Measurements from ENCODE around the gene LPGAT1. TPM values are rescaled to one million over a fixed set of nuclear protein-coding genes. Genes with fewer than 3 reads are reported as not detected.

Gene LPGAT1
- total and polyA plus RNA-seq, 2 of the 13 experiments (the other 11 are each of a cell fraction or from before 2014, with no cell fraction given): 12.1 to 48.3 TPM

DNA sequence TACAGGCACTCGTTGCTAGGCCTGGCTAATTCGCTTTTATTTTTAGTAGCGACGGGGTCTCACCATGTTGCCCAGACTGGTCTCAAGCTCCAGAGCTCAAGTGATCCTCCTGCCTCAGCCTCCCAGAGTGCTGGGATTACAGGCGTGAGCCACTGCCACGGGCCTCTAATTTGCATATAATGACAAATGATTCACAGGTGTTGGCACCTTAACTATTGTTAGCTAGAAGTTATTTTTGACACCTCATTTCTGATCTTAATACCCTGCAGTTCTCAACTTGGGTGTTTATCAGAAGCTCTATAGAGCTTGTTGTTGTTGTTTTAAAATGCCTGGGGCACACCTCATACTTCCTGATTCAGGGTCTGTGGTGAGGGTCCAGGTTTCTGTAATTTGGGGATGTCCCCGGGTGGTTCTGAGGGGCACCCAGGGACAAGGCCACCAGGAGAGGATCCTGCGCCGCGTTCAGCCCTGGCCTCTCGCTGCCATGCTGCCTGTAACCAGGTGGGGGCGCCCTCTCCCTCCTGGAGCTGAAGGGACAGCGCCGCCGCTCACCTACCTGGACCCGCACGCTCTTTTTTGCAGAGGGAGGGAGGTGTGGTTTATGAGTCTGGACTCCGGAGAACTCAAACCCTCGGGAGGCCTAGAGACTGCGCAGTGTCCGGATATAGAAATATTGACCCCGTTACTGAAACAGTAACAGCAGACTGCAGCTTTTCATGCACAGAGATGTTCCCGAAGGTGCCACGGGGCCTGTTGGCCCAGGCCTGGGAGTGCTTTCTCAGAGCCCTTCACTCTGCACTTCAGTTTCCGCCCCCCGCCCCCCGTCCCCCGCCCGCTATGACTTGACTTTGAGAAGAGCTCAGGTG is 132.2 kb downstream of the LPGAT1 start:
- H2AFZ ChIP-seq (ENCODE audit: low read length): peak overlapping the region; percentile 66
- DNase-seq (ENCODE audit: low spot score) (peak; percentile 74), ATAC-seq (peak; percentile 92), FAIRE-seq (peak; percentile 74)
- intact Hi-C loops (cut with micrococcal nuclease; ENCODE audit: unreplicated experiment) (loop anchor here (1.0 to 5.0 kb wide), 5 partner anchors 39 to 336 kb away; partner anchors contain the start of genes DTL and INTS7), in situ Hi-C loops (cut with HindIII; ENCODE audit: extremely low pct_ligation_motif_present, low pct_unique_long_range_greater_than_20kb) (loop anchor here (5.0 kb wide), 2 partner anchors 134 to 339 kb away; partner anchors contain the start of genes DTL, INTS7 and LPGAT1)
- H3K9ac ChIP-seq (ENCODE audit: insufficient read depth, low read depth, low read length): no peak overlapping the region
- no peaks in the 10 kb centered on the region for H3K79me2 ChIP-seq (ENCODE audit: insufficient read depth, low read length)
- H3K36me3 ChIP-seq (replicated peaks in 1 of 2; ENCODE audit: control insufficient read depth in 1 of 2, insufficient read depth in 2 of 2, low read length in 2 of 2): no peaks in the 10 kb centered on the region
- H3K9me3 ChIP-seq (ENCODE audit: low read length): no peaks in the 10 kb centered on the region
- BruUV-seq (replicated peaks): no TSS peak
- ChIA-PET POLR2A (interaction anchor here (0.6 to 3.6 kb wide), 5 partner anchors 24 to 536 kb away, joined by 4 to 22 read pairs (median 4); partner anchors contain the start of genes DTL and INTS7), CTCF (ENCODE audit: low intra/inter-chr PET ratio, low total read pairs) (interaction anchor here (0.7 to 2.3 kb wide), 5 partner anchors 18 to 336 kb away, joined by 3 to 7 read pairs (median 5); partner anchors contain the start of genes INTS7 and LPGAT1)
- H4K20me1 ChIP-seq (ENCODE audit: insufficient read depth, low read length): no peaks in the 10 kb centered on the region
- peaks cover 25% of the 10 kb centered on the region for H3K4me1 ChIP-seq (ENCODE audit: insufficient read depth, low read length)
- peaks cover 3 to 14% of the 10 kb centered on the region in 2 experiments; a peak in 3 of 5 replicates for H3K27me3 ChIP-seq (ENCODE audit: control insufficient read depth in 1 of 2, insufficient read depth in 2 of 2, low read length in 2 of 2)
- no peak overlapping the region for H3K27ac ChIP-seq (ENCODE audit: extremely low read length, insufficient read depth, low read length)
- H3K4me3 ChIP-seq (replicated peaks in 1 of 3; ENCODE audit: insufficient read depth in 1 of 3, low read depth in 2 of 3, low read length in 3 of 3): peak overlapping the region; percentile 57 to 70 (median 58)
- WGBS (ENCODE audit: low lambda C conversion rate): 3% methylated on average over 10 of the region's 29 CpGs
- H3K4me2 ChIP-seq (ENCODE audit: low read depth, low read length): peak overlapping the region; percentile 95
- TF ChIP-seq, protein P1, sequence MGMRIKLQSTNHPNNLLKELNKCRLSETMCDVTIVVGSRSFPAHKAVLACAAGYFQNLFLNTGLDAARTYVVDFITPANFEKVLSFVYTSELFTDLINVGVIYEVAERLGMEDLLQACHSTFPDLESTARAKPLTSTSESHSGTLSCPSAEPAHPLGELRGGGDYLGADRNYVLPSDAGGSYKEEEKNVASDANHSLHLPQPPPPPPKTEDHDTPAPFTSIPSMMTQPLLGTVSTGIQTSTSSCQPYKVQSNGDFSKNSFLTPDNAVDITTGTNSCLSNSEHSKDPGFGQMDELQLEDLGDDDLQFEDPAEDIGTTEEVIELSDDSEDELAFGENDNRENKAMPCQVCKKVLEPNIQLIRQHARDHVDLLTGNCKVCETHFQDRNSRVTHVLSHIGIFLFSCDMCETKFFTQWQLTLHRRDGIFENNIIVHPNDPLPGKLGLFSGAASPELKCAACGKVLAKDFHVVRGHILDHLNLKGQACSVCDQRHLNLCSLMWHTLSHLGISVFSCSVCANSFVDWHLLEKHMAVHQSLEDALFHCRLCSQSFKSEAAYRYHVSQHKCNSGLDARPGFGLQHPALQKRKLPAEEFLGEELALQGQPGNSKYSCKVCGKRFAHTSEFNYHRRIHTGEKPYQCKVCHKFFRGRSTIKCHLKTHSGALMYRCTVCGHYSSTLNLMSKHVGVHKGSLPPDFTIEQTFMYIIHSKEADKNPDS (CRISPR knock-in tag; IDR thresholded peaks at IDR 0.05): no peak
- TF ChIP-seq ZNF337 (CRISPR knock-in tag; IDR thresholded peaks at IDR 0.05; ENCODE audit: borderline replicate concordance, low read depth) (no peak), NFYB (CRISPR knock-in tag; IDR thresholded peaks at IDR 0.05) (no peak), ZNF546 (CRISPR knock-in tag; conservative IDR thresholded peaks at IDR 0.05) (no peak), ZNF556 (CRISPR knock-in tag; IDR thresholded peaks at IDR 0.05; ENCODE audit: borderline replicate concordance) (peak; percentile 54; the same call in 1 of the 2 replicates), PHF5A (CRISPR knock-in tag; IDR thresholded peaks at IDR 0.05; ENCODE audit: low read depth, unreplicated experiment) (no peak), ZNF33B (CRISPR knock-in tag; IDR thresholded peaks at IDR 0.05) (no peak), CBFB (CRISPR knock-in tag; IDR thresholded peaks at IDR 0.05) (no peak), SIX1 (CRISPR knock-in tag; IDR thresholded peaks at IDR 0.05; ENCODE audit: borderline replicate concordance) (no peak), PHF8 (CRISPR knock-in tag; IDR thresholded peaks at IDR 0.05) (peak; percentile 37; the same call in 1 of the 2 replicates), ZNF75D (CRISPR knock-in tag; IDR thresholded peaks at IDR 0.05; ENCODE audit: borderline replicate concordance) (no peak), TOPORS (CRISPR knock-in tag; IDR thresholded peaks at IDR 0.05) (0 out of 2 replicates have a peak, but pooled peaks have one; percentile 56), ATM (IDR thresholded peaks at IDR 0.05; ENCODE audit: borderline replicate concordance) (no peak), ZFP90 (CRISPR knock-in tag; IDR thresholded peaks at IDR 0.05; ENCODE audit: borderline replicate concordance) (0 out of 2 replicates have a peak, but pooled peaks have one; percentile 25), YEATS2 (CRISPR knock-in tag; IDR thresholded peaks at IDR 0.05; ENCODE audit: borderline replicate concordance) (no peak), DPF2 (CRISPR knock-in tag; IDR thresholded peaks at IDR 0.05; ENCODE audit: borderline replicate concordance, low read depth) (no peak)
- TF ChIP-seq, protein P2, sequence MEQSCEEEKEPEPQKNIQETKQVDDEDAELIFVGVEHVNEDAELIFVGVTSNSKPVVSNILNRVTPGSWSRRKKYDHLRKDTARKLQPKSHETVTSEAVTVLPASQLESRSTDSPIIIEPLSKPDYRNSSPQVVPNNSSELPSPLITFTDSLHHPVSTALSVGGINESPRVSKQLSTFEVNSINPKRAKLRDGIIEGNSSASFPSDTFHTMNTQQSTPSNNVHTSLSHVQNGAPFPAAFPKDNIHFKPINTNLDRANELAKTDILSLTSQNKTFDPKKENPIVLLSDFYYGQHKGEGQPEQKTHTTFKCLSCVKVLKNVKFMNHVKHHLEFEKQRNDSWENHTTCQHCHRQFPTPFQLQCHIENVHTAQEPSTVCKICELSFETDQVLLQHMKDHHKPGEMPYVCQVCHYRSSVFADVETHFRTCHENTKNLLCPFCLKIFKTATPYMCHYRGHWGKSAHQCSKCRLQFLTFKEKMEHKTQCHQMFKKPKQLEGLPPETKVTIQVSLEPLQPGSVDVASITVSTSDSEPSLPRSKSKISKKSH (CRISPR knock-in tag; IDR thresholded peaks at IDR 0.05; ENCODE audit: borderline replicate concordance): no peak

Data from HepG2 (cell line).